Nephron (organoid): ENCODE measurements around the gene HS6ST3.

ENCODE experiments used
- H3K27ac Mint-ChIP-seq, 3 experiments: 2 replicates each; pipeline ENCODE4 v1.8.0; 2020; ENCODE audit warnings: mixed read lengths in 3 of 3, mild to moderate bottlenecking in 2 of 3, moderate library complexity in 1 of 3
- H3K27me3 Mint-ChIP-seq: 2 replicates; pipeline ENCODE4 v1.8.0; 2021; ENCODE audit warnings: low read depth, mild to moderate bottlenecking, moderate library complexity, mixed read lengths
- H3K36me3 Mint-ChIP-seq: 2 replicates; pipeline ENCODE4 v1.8.0; 2020; ENCODE audit warnings: low read depth, mixed read lengths
- H3K4me1 Mint-ChIP-seq: 2 replicates; pipeline ENCODE4 v1.8.0; 2020; ENCODE audit warnings: mixed read lengths
- H3K4me3 Mint-ChIP-seq, 3 experiments: 2 replicates each; pipeline ENCODE4 v1.8.0; 2020; ENCODE audit warnings: mild to moderate bottlenecking in 3 of 3, mixed read lengths in 3 of 3, moderate library complexity in 2 of 3
- H3K9me3 Mint-ChIP-seq: 2 replicates; pipeline ENCODE4 v1.8.0; 2020; ENCODE audit warnings: mixed read lengths
- TF ChIP-seq, protein P1 (sequence below), 3 experiments: fragments of 200-600 bp; sonication (generic); IDR thresholded peaks; one replicate each; pipeline ENCODE4 v1.5.0; 2021; ENCODE audit warnings: antibody characterized with exemption in 3 of 3; ENCODE audit not compliant: unreplicated experiment in 3 of 3

Gene HS6ST3

DNA sequence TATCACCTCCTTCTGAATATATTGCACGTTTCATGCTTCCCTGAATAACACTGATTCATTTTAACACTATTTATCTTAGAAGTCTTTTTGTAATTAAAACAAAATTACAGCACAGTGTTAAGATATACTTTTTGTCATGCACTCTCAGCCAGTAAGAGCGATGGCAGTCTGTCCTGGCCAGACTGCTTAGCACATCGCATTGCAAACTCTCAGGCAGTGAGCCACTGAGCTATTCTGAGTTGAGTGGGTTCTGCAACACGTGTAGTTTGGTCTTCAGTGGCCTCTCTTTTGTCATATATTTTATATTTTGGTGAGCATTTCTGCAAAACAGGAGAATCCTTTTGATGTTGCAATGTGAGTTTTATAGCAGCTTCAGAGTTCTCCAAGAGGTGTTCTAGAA, 332.1 kb downstream of the HS6ST3 start:
- Mint-ChIP-seq H3K27ac (no peak overlapping the region), H3K36me3 (no peaks in the 10 kb centered on the region), H3K4me3 (no peak overlapping the region), H3K9me3 (no peaks in the 10 kb centered on the region), H3K27me3 (no peaks in the 10 kb centered on the region), H3K4me1 (no peaks in the 10 kb centered on the region)
- TF ChIP-seq, protein P1, sequence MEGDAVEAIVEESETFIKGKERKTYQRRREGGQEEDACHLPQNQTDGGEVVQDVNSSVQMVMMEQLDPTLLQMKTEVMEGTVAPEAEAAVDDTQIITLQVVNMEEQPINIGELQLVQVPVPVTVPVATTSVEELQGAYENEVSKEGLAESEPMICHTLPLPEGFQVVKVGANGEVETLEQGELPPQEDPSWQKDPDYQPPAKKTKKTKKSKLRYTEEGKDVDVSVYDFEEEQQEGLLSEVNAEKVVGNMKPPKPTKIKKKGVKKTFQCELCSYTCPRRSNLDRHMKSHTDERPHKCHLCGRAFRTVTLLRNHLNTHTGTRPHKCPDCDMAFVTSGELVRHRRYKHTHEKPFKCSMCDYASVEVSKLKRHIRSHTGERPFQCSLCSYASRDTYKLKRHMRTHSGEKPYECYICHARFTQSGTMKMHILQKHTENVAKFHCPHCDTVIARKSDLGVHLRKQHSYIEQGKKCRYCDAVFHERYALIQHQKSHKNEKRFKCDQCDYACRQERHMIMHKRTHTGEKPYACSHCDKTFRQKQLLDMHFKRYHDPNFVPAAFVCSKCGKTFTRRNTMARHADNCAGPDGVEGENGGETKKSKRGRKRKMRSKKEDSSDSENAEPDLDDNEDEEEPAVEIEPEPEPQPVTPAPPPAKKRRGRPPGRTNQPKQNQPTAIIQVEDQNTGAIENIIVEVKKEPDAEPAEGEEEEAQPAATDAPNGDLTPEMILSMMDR (IDR thresholded peaks at IDR 0.05; ENCODE audit: unreplicated experiment in 3 of 3): no peak

DNA sequence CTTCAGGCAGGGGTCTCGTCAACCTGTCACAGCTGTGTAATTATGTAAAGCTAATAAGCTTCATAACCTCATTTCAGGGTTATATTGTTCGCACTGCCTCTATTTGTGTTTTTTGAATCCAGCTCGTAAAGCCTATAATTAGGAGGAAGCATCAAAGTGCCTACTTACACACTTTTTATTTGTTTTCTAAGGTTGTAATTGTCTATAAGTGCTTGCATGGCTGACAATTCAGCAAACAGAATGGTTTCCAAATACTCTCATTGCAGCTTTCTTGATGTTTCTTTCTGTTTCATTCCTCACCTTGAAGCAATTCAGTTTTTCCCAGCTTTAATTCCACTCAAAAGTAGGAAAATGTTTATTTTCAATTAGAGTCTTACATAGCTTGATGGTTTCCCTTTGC, 336.3 kb downstream of the HS6ST3 start:
- TF ChIP-seq, protein P1 (IDR thresholded peaks at IDR 0.05; ENCODE audit: unreplicated experiment in 3 of 3): no peak
- Mint-ChIP-seq H3K27ac (no peak overlapping the region), H3K27me3 (peaks cover 3% of the 10 kb centered on the region), H3K4me1 (no peaks in the 10 kb centered on the region), H3K4me3 (no peak overlapping the region), H3K9me3 (no peaks in the 10 kb centered on the region), H3K36me3 (no peaks in the 10 kb centered on the region)

DNA sequence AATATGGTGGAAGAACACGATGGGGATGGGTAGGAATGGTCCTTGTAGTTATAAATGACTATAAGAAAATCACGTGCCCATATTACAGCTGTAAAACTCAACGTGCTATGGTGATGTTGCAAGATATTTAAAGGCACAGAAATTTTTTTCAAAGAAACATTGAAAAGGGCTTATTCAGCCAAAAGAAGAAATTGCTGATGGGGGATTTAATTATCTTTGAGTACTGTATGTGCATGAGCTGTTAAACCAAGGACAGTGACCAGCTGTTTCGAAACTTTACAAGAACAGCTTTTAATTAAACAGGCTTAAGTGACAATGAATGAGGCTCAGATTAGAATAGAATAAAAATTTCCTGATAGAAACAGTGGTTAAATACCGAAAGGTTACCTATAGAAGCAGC, 339.0 kb downstream of the HS6ST3 start:
- Mint-ChIP-seq H3K27me3 (peaks cover 3% of the 10 kb centered on the region), H3K4me1 (no peaks in the 10 kb centered on the region), H3K4me3 (no peak overlapping the region), H3K27ac (peak overlapping the region in 2 of 3 experiments; percentile 35 to 79), H3K36me3 (no peaks in the 10 kb centered on the region), H3K9me3 (no peaks in the 10 kb centered on the region)
- TF ChIP-seq, protein P1 (IDR thresholded peaks at IDR 0.05; ENCODE audit: unreplicated experiment in 3 of 3): no peak

DNA sequence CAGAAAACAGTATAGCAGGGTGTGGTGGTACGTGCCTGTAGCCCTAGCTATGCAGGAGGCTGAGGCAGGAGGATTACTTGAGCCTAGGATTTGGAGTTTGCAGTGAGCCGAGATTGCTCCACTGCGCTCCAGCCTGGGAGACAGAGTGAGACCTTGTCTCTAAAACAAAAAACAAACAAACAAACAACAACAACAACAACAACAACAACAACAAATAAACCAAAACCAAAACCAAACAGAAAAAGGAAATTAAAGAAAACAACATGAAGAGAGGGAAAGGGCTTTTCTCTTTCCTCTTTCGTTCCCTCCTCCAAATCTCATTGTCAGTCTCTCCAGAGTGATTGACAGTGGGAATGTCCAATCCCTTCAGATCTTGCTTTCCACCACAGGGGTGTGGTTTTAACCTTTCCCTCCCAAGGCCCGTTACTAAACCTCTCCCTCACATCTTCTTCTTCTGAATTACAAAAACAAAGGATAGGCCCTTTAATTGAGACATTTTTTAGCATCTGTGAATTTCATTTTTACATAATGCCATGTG, 341.2 kb downstream of the HS6ST3 start:
- H3K36me3 Mint-ChIP-seq: no peaks in the 10 kb centered on the region
- TF ChIP-seq, protein P1 (IDR thresholded peaks at IDR 0.05; ENCODE audit: unreplicated experiment in 3 of 3): no peak

DNA sequence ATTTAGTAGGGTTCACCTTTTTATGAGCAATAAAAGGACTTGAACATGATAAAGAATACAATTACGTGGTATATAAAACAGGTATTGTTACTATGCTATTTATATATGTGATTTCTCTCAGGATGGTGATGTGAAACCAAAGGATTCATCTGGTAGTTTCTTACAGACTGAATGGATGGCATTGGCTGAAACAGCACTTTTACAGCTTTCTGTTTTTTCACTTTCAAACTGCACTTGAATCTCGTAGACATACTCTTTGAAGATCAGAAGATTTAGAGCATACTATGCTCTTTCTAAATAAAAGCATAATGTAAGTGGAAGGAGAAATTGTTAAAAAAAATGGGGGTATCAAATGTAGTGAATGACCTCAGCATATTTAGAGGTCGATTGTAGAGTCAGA, 354.8 kb downstream of the HS6ST3 start:
- Mint-ChIP-seq H3K4me1 (peaks cover 2% of the 10 kb centered on the region), H3K36me3 (no peaks in the 10 kb centered on the region), H3K27me3 (no peaks in the 10 kb centered on the region), H3K9me3 (no peaks in the 10 kb centered on the region), H3K4me3 (no peak overlapping the region), H3K27ac (no peak overlapping the region)
- TF ChIP-seq, protein P1 (IDR thresholded peaks at IDR 0.05; ENCODE audit: unreplicated experiment in 3 of 3): no peak

More for the DNA sequence above, 341.2 kb downstream of the HS6ST3 start:
- peaks cover 3% of the 10 kb centered on the region for H3K27me3 Mint-ChIP-seq
- H3K27ac Mint-ChIP-seq: no peak overlapping the region
- H3K4me1 Mint-ChIP-seq: no peaks in the 10 kb centered on the region
- H3K4me3 Mint-ChIP-seq: no peak overlapping the region
- no peaks in the 10 kb centered on the region for H3K9me3 Mint-ChIP-seq

DNA sequence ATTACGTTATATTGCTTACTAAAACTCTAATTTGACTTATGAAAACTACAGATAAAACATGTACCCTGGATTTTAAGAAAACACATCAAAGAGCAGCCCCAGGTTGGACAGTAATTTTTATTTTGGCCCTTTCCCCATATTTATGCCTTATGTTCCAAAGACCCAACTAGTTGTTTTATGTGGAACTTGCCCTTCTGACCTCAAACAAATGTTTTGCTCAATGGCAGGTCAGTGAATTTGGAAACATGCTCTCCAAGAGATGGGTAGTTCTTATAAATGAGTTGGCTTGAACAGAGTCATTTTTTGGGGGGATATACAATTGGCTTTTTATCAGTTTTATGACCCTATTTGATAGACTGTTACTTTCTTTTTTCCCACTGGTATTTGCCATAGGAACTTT, 360.0 kb downstream of the HS6ST3 start:
- Mint-ChIP-seq H3K4me3 (no peak overlapping the region), H3K27me3 (no peaks in the 10 kb centered on the region), H3K4me1 (peaks cover 10% of the 10 kb centered on the region), H3K36me3 (no peaks in the 10 kb centered on the region), H3K9me3 (no peaks in the 10 kb centered on the region), H3K27ac (no peak overlapping the region)
- TF ChIP-seq, protein P1 (IDR thresholded peaks at IDR 0.05; ENCODE audit: unreplicated experiment in 3 of 3): no peak
